SIG-M5 treated with dmso at 0.1 percent for 504 hours (cell line): ENCODE data around the gene RNF215.

ENCODE experiments used
- DNase-seq: peaks from one replicate; lab custom pipeline; 2025; ENCODE audit not compliant: unreplicated experiment; lab: John Stamatoyannopoulos, UW

The RNF215 gene

GRCh38 chr22:30397656-30398635 lies 10.7 kb upstream of the RNF215 start:
- DNase-seq = no peak

DNA sequence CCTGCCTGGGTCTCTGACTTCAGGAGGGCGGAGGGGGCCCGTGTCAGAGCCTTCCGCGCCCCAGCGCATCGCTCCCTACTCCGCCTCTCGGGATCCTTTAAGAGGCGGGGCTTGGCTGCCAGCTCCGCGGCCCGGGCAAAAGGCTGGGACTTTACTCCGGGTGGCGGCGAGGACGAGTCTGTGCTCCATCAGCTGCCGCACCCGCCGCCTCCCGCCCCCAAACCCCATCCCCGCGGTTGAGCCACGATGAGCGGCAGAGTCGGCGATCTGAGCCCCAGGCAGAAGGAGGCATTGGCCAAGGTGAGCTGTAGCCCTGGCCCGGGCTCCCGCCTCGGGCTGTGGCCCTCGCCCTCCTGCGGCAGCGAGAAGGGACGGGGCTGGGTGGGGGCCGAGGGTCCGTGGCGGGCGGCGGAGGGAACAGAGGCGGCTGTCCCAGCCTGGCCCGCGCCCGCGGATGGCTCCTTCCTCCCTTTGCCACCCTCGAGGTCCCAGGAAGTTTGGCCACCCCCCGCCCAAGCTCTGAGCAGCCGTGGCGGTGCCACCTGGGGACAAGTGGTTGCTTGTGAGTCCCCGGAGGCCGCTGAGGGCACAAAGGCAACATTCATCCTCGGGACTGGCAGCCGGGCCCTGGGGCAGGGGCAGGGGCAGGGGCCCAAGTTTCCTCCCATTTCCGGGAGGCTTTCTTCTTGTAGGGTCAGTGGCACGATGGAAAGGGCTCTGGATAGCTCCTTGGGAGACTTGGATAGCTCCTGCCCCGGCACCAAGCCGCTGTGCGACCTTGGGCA lies 9.9 kb upstream of the RNF215 start, which contains the start of gene SEC14L2:
TSS of gene SEC14L2 (plus strand) at position 148 of the 785 bp plus-strand sequence. CDS start at position 247, 99 bp downstream.
- no peak for DNase-seq

DNA sequence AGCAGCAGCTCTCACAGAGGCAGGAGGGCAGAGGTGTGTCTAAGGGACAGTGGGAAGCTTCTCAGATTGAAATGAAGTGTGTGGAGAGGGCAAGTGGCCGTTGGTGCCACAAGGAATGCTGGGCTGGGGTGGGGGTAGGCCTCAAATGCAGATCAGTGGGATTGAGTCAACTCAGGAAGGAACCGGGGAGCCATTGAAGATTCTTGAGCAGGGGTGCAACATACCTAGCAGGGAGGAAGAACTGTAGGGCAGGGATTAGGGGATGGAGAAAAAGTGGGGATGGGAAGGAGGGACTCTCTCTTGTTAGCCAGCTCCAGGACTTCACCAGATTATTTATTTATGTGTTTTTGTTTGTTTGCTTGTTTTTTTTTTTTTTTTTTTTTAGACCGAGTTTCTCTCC lies 6.7 kb upstream of the RNF215 start:
- no peak for DNase-seq

DNA sequence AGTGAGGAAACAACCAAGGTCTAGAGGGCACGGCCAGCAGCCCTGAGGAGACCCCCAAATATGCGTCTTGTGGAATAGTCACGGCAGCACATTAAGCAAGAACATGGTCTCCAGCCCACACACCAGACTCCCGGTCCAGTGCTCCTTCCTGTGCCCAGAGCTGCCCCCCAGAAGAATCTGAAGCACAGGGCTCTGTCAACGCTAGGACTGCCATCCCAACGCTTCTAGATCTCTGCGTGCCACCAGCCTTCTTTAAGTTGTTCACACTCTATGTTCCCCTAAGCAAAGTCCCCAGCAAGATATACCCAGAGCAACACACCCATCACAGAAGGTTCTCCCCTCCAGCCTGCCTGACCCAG lies 6.1 kb upstream of the RNF215 start:
- DNase-seq = no peak

- DNase-seq = no peak
Observed at GRCh38 chr22:30392661-30393321, 5.6 kb upstream of the RNF215 start.

DNA sequence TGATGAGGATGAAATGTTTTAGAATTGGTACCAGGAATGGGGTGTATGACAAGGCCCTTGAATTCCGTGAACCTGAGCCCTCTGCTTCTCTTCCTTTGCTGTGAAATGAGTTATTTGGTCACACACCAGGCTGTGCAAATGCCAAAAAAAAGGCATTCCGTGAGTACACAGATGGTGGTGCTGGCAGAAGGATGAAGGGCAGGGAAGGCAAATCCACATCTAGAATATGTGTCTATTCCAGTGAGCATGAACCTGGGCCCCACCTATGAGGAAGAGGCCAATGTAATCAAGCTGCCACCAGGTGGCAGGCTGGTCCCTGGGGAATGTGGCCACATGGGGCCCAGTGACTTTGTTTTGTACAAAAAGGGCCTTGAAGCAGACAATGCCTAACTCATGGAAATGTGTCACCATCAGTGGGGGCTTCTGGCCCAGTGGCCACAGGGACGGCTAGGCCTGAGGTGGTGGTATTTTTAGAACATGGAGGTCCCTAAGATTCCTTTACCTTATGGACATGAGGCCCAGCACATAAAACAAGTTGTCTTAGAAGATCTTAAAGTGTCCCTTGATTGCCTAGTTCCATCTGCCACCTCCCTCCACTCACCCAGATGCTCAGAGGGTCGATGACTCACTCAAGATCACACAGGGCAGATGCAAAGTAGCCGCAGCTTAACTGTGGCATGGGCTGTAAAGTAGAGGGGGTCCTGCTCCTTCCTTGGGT lies 3.9 kb upstream of the RNF215 start:
- DNase-seq = peak; percentile 57

DNA sequence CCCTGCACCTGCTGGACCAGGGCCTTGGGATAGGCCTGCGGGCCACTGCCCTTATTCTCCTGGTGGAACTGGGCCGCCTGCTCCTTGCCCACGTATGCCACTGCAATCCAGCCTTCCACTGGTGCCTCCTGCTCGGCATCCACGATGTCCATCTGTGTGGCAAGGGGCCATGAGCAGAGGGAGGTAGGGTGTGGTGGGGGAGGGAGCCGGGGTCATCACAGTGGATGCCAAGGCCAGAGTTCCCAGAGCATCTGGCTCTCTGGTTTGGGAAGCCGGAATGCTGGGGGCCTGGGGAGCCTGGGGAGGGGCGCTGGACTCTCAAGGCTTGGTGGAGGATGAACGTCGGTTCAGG lies 627 bp downstream of the RNF215 start:
- DNase-seq = no peak

GRCh38 chr22:30385942-30386341 lies 1.3 kb downstream of the RNF215 start:
- no peak for DNase-seq

DNA sequence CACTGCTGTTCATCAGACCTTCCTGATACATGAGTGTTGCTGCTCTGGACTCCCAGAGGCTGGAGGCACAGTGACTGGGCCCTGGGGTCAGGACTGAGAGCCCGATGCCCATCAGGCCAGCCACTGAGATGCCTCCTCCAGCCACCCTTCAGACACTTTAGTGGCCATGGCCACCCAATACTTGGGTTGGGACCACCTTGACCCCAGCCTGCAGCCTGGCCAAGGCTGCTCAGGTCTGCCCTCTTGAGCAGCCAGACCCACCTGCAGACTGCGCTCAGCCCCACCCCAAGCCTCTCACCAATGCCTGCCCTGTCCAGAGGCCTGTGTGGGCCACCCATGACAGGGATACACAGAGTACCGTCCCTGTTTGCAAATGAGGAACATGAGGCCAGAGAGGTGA lies 4.2 kb downstream of the RNF215 start:
- DNase-seq = no peak

- DNase-seq = no peak
Observed at GRCh38 chr22:30382340-30382739, 4.9 kb downstream of the RNF215 start.

DNA sequence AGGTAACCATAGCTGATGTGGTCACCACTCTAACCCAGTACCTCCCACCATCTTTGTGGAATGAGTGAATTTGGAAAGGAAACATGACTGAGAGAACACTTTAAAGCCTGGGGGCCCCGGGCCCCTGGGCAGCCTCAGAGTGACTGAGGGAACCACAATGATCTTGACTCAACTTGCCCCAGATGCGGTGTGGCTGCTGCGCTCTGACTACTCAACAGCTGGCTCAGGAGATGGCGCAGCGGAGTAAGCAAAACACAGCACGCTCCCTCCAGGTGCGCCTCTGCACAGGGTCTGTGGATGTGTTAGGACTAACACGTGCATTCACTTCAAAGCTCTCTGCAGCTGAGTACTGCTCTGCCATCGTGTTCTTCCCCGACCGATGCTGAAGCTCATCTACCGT lies 5.9 kb downstream of the RNF215 start:
- no peak for DNase-seq

- no peak for DNase-seq
Observed at GRCh38 chr22:30380011-30380410, 7.2 kb downstream of the RNF215 start.

DNA sequence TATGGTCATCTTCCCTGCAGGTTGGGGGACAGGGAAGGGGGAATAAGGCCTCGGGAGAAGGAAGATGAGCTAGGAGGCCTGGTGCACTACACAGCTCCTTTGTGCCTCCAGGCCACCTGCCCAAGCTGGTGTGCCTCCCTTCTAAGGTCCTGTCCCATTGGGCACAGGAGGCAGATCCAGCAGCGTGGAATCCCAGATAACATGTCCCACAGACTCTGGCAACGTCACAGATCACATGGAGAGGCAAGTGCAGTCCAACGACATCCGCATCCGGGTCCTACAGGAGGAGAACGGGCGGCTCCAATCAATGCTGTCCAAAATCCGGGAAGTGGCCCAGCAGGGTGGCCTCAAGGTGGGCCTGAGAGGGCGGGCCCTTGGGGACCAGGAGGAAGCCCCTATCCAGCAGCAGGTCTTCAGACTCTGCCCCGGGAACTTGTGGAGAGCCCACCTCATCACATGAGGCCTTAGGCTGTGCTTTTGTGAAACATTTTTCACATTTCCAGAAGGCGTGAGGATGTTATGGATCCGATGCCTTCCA lies 11.8 kb downstream of the RNF215 start:
- no peak for DNase-seq

GRCh38 chr22:30373331-30374325 lies 13.6 kb downstream of the RNF215 start:
- no peak for DNase-seq

DNA sequence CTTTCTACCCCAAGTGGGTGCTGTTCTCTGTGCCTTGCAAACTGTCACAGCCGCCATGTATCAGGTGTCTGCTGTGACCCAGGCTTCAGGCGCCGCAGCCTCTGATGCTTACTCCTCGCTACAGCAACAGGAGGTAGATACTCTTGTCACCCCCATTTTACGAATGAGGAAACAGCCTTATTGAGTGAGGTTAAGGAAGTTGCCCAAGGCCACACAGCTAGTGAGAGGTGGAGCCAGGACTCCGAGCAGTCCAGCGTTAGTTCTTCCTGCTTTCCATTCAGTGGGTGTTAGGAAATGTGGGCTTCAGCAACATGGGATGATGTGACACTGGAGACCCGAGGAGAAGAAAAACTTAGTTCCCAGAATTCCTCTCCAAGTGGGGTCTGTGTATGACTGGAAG lies 14.3 kb downstream of the RNF215 start:
- DNase-seq = peak; percentile 68

GRCh38 chr22:30371981-30372380 lies 15.2 kb downstream of the RNF215 start:
- DNase-seq = no peak

DNA sequence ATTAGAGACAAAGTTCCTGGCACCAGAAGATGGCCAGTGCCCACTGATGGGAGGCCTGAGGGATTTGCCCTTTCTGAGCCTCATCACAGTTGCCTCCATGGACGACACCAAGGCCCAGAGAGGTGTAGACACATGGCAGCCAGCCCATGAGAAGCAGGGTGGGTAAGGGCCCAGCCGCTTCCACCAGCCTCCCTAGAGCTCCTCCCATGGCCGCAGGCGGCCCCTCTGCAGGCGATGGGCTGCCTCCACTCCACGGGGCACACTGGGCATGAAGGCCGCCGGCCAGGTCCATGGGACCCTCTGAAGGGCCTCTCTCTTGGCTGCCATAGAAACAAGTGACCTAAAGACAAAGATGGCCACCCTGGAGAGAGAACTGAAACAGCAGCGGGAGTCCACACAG lies 15.9 kb downstream of the RNF215 start:
- DNase-seq = no peak

DNA sequence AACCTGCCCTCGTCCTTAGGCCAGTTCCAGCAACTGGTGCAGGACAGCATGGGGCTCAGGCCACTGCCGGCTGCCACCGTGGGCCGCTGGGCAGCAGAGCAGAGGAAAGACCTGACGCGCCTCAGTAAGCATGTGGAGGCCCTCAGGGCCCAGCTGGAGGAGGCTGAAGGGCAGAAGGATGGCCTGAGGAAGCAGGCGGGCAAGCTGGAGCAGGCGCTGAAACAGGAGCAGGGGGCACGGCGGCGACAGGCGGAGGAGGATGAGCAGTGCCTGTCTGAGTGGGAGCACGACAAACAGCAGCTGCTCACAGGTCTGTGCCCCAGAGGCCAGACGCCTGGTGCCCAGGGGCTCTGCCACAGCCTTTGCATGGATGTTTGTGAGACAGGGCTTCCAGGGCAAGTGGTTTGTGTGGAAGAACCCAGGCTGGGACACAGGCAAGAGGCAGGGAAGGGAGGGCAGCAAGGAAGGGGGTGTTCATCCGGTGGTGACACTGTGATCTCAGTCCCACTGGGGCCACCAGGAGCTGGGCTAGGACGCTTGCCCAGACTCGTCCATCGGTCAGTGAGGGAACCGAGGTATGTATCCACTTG lies 16.5 kb downstream of the RNF215 start:
- no peak for DNase-seq

- DNase-seq = no peak
Observed at GRCh38 chr22:30368420-30368819, 18.8 kb downstream of the RNF215 start.
